ENCODE results near the gene AP2A2. TPM values are rescaled to one million over a fixed set of nuclear protein-coding genes. Genes with fewer than 3 reads are reported as not detected.

AP2A2 gene
- total RNA-seq: 67.4 TPM

GRCh38 chr11:925496-926301 lies at the start of gene AP2A2:
AP2A2 (plus strand) TSS chr11:925870; CDS start chr11:926022, 152 bp downstream.

GRCh38 chr11:910589-911030 lies 15.1 kb upstream of the AP2A2 start, which contains the start of gene CHID1:
CHID1 (minus strand) TSS chr11:910810; CDS start chr11:904816, 5,994 bp downstream.

GRCh38 chr11:1036303-1036923 lies 110.7 kb downstream of the AP2A2 start, which contains the start of gene MUC6:
MUC6 (minus strand) TSS chr11:1036718; CDS start chr11:1036655, 63 bp downstream.

Small RNA genes within 50 kb of the gene (small RNA-seq; reads per million reads assigned to genes)
- gene RNU6-1025P: not detected

Other genes starting within 250 kb of the AP2A2 start
- 76.6 TPM for gene DEAF1, start 230.6 kb upstream of the AP2A2 start, total RNA-seq
- gene TMEM80, start 230.1 kb upstream of the AP2A2 start, total RNA-seq: 12.0 TPM
- 4.2 TPM for gene EPS8L2, start 219.6 kb upstream of the AP2A2 start, total RNA-seq
- 76.1 TPM for gene TALDO1, start 178.4 kb upstream of the AP2A2 start, total RNA-seq
- 40.8 TPM for gene GATD1, start 148.4 kb upstream of the AP2A2 start, total RNA-seq
- gene CEND1, start 135.8 kb upstream of the AP2A2 start, total RNA-seq: 19.4 TPM
- gene SLC25A22, start 127.6 kb upstream of the AP2A2 start, total RNA-seq: 24.7 TPM
- 5.5 TPM for gene PIDD1, start 120.6 kb upstream of the AP2A2 start, total RNA-seq
- gene RPLP2, start 115.9 kb upstream of the AP2A2 start, total RNA-seq: 265 TPM
- 6.5 TPM for gene PNPLA2, start 107.0 kb upstream of the AP2A2 start, total RNA-seq
- 2.8 TPM for gene CRACR2B, start 98.0 kb upstream of the AP2A2 start, total RNA-seq
- gene CD151, start 92.9 kb upstream of the AP2A2 start, total RNA-seq: 37.6 TPM
- gene POLR2L, start 83.3 kb upstream of the AP2A2 start, total RNA-seq: 45.2 TPM
- 28.6 TPM for gene TSPAN4, start 83.0 kb upstream of the AP2A2 start, total RNA-seq
- 37.4 TPM for gene CHID1, start 15.1 kb upstream of the AP2A2 start, total RNA-seq
- gene MUC6, start 110.8 kb downstream of the AP2A2 start, total RNA-seq: not detected
- not detected for gene MUC2, start 149.0 kb downstream of the AP2A2 start, total RNA-seq
- not detected for gene MUC5AC, start 232.1 kb downstream of the AP2A2 start, total RNA-seq